GM19468 (cell line): Measurements from ENCODE around the gene EXOSC1.
"Not testable (repeated sequence)": the region's sequence is repeated elsewhere in the genome, so short reads cannot be mapped to it uniquely, and the experiment has no call there.

ENCODE experiments used
- ATAC-seq: cut with Tn5 transposase; IDR thresholded peaks from one replicate; pipeline ENCODE4 v1.9.1; 2021; ENCODE audit warnings: mild to moderate bottlenecking, moderate library complexity, moderate number of reproducible peaks; ENCODE audit not compliant: unreplicated experiment; ENCODE audit errors: extremely low read depth

The EXOSC1 gene

GRCh38 chr10:97459933-97460332 lies 14.1 kb upstream of the EXOSC1 start:
- no peak for ATAC-seq

GRCh38 chr10:97459111-97459510 lies 13.3 kb upstream of the EXOSC1 start:
- ATAC-seq = no peak

GRCh38 chr10:97456686-97457065 lies 10.9 kb upstream of the EXOSC1 start:
- no peak for ATAC-seq

- no peak for ATAC-seq
Observed at GRCh38 chr10:97456034-97456685, 10.4 kb upstream of the EXOSC1 start.

- ATAC-seq = no peak
Observed at GRCh38 chr10:97454330-97455036, 8.7 kb upstream of the EXOSC1 start.

GRCh38 chr10:97452352-97452751 lies 6.5 kb upstream of the EXOSC1 start:
- ATAC-seq = no peak

- ATAC-seq = no peak
Observed at GRCh38 chr10:97451605-97452004, 5.8 kb upstream of the EXOSC1 start.

- ATAC-seq = no peak
Observed at GRCh38 chr10:97450828-97451227, 5.0 kb upstream of the EXOSC1 start.

- ATAC-seq = no peak
Observed at GRCh38 chr10:97445357-97445721, 467 bp downstream of the EXOSC1 start.

- no peak for ATAC-seq
Observed at GRCh38 chr10:97444212-97444611, 1.6 kb downstream of the EXOSC1 start.

- no peak for ATAC-seq
Observed at GRCh38 chr10:97442277-97442676, 3.5 kb downstream of the EXOSC1 start.

GRCh38 chr10:97435211-97435610 lies 10.6 kb downstream of the EXOSC1 start:
- ATAC-seq = no peak

GRCh38 chr10:97434557-97434956 lies 11.2 kb downstream of the EXOSC1 start:
- no peak for ATAC-seq

GRCh38 chr10:97434055-97434454 lies 11.8 kb downstream of the EXOSC1 start:
- ATAC-seq = no peak

GRCh38 chr10:97428572-97428981 lies 17.2 kb downstream of the EXOSC1 start:
- ATAC-seq = no peak

GRCh38 chr10:97427571-97428179 lies 18.1 kb downstream of the EXOSC1 start:
- ATAC-seq = no peak

GRCh38 chr10:97426776-97427570 lies 18.8 kb downstream of the EXOSC1 start:
- no peak for ATAC-seq

GRCh38 chr10:97425964-97426775 lies 19.6 kb downstream of the EXOSC1 start, which contains the start of gene PGAM1:
TSS of gene PGAM1 (plus strand) at chr10:97426191. CDS start at chr10:97426308, 117 bp downstream.
- peak; percentile 71 for ATAC-seq

GRCh38 chr10:97423757-97424098 lies 22.1 kb downstream of the EXOSC1 start:
- ATAC-seq = not testable (repeated sequence)

- no peak for ATAC-seq
Observed at GRCh38 chr10:97416565-97416964, 29.2 kb downstream of the EXOSC1 start.
